Fibroblast of pulmonary artery (primary cell): ENCODE results near the gene SPDYE16.
"Not testable (repeated sequence)": the region's sequence is repeated elsewhere in the genome, so short reads cannot be mapped to it uniquely, and the experiment has no call there.

Source experiments
- DNase-seq: peaks from one replicate; pipeline ENCODE4 v3.0.0-alpha.2; 2010; ENCODE audit warnings: low read depth
- H3K4me3 ChIP-seq: replicated peaks from 2 replicates; pipeline ENCODE4 v1.5.1; 2011; ENCODE audit warnings: low read depth, mild to moderate bottlenecking, control low read depth, low read length, moderate library complexity
- CTCF ChIP-seq: IDR thresholded peaks from 2 replicates; pipeline ENCODE4 v1.5.1; 2011; ENCODE audit warnings: mild to moderate bottlenecking, control low read depth, low read length, inconsistent platforms; ENCODE audit errors: missing control alignments

Gene SPDYE16

GRCh38 chr7:76505168-76506080, 37.7 kb downstream of the SPDYE16 start:
- no peak overlapping the region for H3K4me3 ChIP-seq
- no peak for DNase-seq
- TF ChIP-seq CTCF = no peak

DNA sequence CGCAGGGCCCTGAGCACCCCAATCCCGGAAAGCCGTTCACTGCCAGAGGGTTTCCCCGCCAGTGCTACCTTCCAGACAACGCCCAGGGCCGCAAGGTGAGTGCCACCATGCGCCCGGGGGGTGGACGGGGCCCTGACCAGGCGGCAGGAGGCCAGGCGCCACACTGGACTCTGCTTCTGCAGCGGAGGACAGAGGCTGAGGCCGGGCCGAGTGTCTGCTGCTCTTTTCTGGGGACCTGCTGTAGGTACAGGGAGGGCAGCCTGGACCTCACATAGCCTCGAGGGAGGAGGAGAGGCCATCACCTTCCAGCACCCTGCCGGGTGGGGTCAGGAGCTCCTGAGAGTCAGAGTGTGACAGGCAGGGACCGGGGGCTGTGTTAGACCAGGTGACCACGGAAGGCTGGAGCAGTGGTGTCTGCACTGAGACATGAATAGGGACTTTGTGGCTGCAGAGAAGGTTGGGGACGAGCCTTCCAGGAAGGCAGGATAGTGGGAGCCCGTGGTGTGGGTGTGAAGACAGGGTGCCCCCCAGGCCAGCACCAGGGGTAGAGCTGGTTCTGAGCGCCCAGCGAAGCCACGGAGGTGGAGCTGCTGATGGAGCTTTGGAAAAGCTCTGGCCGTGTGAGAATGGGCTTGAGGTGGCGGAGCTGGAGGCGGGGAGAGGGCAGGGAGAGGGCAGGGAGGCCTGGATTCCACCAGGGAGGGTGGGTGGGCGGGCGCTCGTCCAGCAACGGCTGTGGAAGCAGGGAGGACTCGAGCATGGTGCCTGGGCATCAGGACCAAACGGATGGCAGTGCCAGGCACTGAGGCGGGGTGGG, 38.5 kb downstream of the SPDYE16 start:
- not testable (repeated sequence) for H3K4me3 ChIP-seq, DNase-seq

GRCh38 chr7:76503244-76503643, 39.9 kb downstream of the SPDYE16 start:
- H3K4me3 ChIP-seq, DNase-seq: not testable (repeated sequence)

DNA sequence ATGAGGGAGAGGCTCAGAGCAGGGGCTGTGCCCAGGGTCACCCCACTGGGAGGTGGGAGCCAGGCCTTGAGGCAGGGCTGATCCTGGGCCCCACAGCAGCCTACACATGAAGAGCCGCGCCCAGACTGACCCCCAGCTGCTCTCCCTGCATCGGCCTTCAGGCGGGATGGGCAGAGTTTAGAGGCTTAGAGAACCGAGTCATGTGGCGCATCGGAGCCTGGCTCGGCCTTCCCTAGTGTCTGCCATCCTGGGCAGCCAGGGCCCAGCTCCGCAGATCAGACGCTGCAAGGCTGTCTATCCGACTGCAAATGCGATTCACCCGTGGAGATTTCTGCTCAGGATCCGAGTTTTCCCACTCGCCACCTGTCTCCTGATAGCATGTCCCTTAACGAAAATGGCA, 40.3 kb downstream of the SPDYE16 start:
- not testable (repeated sequence) for DNase-seq, H3K4me3 ChIP-seq

DNA sequence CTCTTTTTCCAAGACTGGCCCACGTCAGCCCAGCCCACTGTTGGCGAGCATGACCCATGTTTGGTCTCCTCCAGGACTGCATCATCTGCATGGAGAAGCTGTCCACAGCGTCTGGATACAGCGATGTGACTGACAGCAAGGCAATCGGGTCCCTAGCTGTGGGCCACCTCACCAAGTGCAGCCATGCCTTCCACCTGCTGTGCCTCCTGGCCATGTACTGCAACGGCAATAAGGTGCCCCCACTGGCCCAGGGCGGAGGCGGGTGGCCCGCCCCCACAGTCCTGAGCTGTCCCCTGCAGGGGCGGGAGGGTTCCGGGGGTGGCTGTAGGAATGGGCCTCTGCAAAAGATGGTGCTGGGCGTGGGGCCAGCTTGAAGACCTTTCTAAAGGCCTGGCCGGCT, 40.9 kb downstream of the SPDYE16 start:
- H3K4me3 ChIP-seq, DNase-seq: not testable (repeated sequence)

GRCh38 chr7:76499924-76500241, 43.2 kb downstream of the SPDYE16 start:
- DNase-seq = not testable (repeated sequence)

DNA sequence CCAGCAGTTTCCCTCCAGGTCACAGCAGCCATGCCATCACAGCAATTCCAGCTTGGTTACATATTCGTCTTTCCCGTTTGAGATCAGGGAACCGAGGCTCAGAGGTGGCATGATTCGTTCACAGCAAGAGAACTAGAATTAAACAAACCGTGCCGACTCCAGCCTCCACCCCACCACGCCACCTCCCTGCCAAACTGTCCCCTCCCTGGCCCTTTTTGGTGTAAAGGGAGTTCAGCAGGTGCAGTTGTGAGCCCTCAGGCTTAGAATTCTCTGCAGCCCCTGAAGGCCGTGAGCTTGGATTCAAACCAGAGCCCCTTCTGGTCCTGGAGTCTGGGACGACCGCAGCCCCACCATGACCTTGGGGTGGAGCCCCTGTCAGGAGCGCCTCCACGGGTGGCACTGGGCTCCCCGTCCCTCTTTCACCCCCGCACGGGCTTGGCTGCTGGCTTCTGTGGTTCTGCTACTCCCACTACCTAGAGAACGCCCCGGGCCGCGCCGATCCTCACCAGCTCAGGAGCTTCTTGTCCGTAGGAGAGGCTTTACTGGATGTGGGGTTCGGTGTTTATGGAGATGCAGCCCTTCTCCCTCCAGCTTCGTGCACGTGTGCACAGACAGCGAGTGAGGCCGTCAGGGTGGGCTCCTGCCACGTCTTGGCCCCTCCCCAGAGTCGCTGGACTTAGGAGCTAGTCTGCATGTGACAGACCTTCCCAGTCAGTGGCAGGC, 43.7 kb downstream of the SPDYE16 start:
- H3K4me3 ChIP-seq, DNase-seq: not testable (repeated sequence)

More at GRCh38 chr7:76499924-76500241, 43.2 kb downstream of the SPDYE16 start:
- H3K4me3 ChIP-seq = not testable (repeated sequence)

DNA sequence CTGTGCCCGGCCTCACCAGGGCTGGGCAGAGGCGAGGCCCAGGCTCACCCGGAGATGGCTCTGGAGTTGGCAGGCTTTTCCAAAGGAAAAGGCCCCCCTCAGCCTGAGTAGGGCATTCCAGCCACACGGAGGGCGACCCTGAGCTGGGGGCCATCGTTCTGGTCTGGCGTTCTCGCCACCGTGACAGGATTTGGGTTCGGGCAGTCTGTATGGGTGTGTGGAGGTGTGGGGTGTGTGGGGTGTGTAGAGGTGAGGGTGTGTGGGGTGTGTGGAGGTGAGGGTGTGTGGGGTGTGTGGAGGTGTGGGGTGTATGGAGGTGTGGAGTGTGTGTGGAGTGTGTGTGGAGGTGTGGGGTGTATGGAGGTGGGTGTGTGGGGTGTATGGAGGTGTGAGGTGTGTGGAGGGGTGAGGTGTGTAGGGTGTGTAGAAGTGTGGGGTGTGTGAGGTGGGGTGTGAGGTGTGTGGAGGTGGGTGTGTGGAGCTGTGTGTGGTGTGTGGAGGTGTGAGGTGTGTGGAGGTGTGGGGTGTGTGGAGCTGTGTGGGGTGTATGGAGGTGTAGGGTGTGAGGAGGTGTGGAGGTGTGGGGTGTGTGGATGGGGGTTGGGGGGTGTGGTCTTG, 44.4 kb downstream of the SPDYE16 start:
- H3K4me3 ChIP-seq, DNase-seq: not testable (repeated sequence)

GRCh38 chr7:76497918-76498582, 45.0 kb downstream of the SPDYE16 start:
- not testable (repeated sequence) for H3K4me3 ChIP-seq

GRCh38 chr7:76495717-76496116, 47.4 kb downstream of the SPDYE16 start:
- DNase-seq, H3K4me3 ChIP-seq: not testable (repeated sequence)

More at GRCh38 chr7:76497918-76498582, 45.0 kb downstream of the SPDYE16 start:
- DNase-seq = not testable (repeated sequence)

GRCh38 chr7:76492139-76492538, 51.0 kb downstream of the SPDYE16 start:
- not testable (repeated sequence) for DNase-seq, H3K4me3 ChIP-seq

- H3K4me3 ChIP-seq, DNase-seq: not testable (repeated sequence)
Observed at GRCh38 chr7:76487969-76488368, 55.1 kb downstream of the SPDYE16 start.

DNA sequence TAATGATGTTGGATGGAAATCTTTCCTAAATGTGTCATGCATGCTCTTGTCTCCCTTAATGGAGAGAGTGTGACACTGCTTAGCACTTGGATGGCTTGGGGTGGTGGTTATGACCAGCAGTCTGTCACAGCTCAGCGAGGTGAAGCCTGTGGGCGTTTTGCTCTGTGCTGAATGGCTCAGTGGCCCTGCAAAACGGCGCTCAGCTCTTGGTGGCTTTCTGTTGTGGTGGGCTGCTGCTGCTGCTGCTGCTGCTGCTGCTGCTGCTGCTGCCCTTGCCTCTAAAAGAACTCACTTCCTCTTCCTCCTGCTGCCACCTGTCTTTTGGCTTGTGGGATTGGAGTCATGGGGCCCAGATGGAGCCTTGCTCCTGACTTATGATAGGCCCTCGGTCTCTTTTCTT, 56.5 kb downstream of the SPDYE16 start:
- not testable (repeated sequence) for DNase-seq, H3K4me3 ChIP-seq

DNA sequence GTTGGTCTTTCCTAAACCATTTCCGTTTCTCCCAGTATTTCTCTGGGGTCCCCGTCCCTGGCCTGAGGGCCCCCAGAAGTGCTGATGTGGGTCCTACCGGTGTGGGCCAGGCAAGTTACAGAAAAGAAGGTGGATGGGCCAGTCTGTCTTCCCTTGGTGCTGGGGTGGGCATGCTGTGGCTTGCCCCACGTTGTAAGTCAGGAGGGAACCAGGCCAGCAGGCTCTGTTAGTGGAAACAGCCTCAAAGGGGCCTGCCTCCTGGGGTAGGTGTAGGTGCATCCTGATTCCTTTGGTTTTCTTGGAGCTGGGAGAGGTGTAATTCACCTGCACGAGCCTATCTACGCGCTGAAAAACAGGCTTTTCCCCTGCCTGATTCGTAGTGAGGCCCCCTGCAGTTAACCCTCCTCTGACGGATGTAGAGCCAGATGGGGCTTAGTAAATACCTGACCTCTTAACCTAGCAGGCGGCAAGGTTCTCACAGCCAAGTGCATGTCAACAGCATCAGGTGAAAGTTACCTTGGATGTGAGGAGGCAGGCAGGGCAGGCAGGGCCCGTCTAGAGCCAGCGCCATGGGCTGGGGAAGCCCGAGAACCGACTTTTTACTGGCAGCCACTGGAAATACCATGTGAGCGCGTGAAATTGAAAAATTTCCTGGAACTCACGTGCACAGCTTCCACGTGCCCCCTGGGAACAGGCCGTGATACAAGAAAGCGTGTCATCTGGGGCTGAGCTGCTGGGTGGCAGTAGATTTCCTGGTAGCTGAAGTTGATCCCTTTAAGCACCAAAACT, 57.1 kb downstream of the SPDYE16 start:
- not testable (repeated sequence) for H3K4me3 ChIP-seq, DNase-seq

DNA sequence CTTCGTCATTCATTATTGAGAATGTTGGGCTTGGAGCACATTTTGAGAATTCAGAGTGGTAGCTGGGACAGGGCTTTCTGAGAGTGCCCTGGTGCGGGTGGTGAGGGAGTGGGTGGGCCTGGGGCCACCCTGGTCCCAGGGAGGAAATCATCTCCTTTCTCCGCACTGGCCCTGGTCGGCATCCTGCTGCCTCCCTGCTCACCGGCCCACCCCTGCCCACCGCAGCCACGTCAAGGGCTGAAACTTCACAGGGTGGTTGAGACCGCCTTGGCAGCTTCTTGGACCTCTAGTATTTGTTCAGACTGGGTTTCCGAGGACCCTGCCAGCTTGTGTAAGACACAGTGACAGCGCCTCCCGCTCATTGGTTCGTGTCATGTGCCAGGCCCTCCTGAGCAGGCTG, 58.6 kb downstream of the SPDYE16 start:
- DNase-seq = not testable (repeated sequence)

GRCh38 chr7:76483081-76483480, 60.0 kb downstream of the SPDYE16 start:
- not testable (repeated sequence) for DNase-seq, H3K4me3 ChIP-seq

More for the DNA sequence above, 58.6 kb downstream of the SPDYE16 start:
- not testable (repeated sequence) for H3K4me3 ChIP-seq
